ENCODE measurements around the gene POLR3A. TPM values are rescaled to one million over a fixed set of nuclear protein-coding genes. Genes with fewer than 3 reads are reported as not detected.

POLR3A gene
- total RNA-seq, 1 donor from 2014 or later = 31.4 TPM

GRCh38 chr10:78044179-78044578 is 14.9 kb upstream of the POLR3A start:
- H3K9me3 Mint-ChIP-seq (ENCODE audit: unreplicated experiment) = no peaks in the 10 kb centered on the region
- no peak overlapping the region for H3K4me3 Mint-ChIP-seq (ENCODE audit: unreplicated experiment)
- Histone ChIP-seq H3K9me3 (ENCODE audit: insufficient read depth, low read depth, low read length) (no peaks in the 10 kb centered on the region), H3K4me3 (ENCODE audit: insufficient read depth, low read depth, low read length) (no peak overlapping the region), H3K36me3 (ENCODE audit: insufficient read depth, low read length) (peaks cover 36% of the 10 kb centered on the region), H3K27me3 (ENCODE audit: insufficient read depth, low read length) (no peaks in the 10 kb centered on the region), H3K9ac (ENCODE audit: low read length) (no peak overlapping the region), H4K20me1 (ENCODE audit: insufficient read depth, low read length) (peaks cover 56% of the 10 kb centered on the region), H3K27ac (ENCODE audit: low read depth, low read length) (no peak overlapping the region), H3K4me2 (ENCODE audit: low read length) (peak overlapping the region; percentile 30), H3K79me2 (ENCODE audit: insufficient read depth, low read length) (peaks cover 22% of the 10 kb centered on the region), H2AFZ (ENCODE audit: low read depth, low read length) (no peak overlapping the region), H3K4me1 (ENCODE audit: insufficient read depth, low read length) (peaks cover 14% of the 10 kb centered on the region)
- H3K36me3 Mint-ChIP-seq (ENCODE audit: low read depth, unreplicated experiment) = peaks cover 23% of the 10 kb centered on the region
- no peak for DNase-seq (ENCODE audit: low read depth)
- H3K27me3 Mint-ChIP-seq (ENCODE audit: low read depth, unreplicated experiment) = peaks cover under 1% of the 10 kb centered on the region
- peaks cover 48% of the 10 kb centered on the region for H3K4me1 Mint-ChIP-seq (ENCODE audit: low read depth, unreplicated experiment)
- H3K27ac Mint-ChIP-seq (ENCODE audit: unreplicated experiment) = no peak overlapping the region
- TF ChIP-seq, protein P1, sequence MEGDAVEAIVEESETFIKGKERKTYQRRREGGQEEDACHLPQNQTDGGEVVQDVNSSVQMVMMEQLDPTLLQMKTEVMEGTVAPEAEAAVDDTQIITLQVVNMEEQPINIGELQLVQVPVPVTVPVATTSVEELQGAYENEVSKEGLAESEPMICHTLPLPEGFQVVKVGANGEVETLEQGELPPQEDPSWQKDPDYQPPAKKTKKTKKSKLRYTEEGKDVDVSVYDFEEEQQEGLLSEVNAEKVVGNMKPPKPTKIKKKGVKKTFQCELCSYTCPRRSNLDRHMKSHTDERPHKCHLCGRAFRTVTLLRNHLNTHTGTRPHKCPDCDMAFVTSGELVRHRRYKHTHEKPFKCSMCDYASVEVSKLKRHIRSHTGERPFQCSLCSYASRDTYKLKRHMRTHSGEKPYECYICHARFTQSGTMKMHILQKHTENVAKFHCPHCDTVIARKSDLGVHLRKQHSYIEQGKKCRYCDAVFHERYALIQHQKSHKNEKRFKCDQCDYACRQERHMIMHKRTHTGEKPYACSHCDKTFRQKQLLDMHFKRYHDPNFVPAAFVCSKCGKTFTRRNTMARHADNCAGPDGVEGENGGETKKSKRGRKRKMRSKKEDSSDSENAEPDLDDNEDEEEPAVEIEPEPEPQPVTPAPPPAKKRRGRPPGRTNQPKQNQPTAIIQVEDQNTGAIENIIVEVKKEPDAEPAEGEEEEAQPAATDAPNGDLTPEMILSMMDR (IDR thresholded peaks at IDR 0.05; ENCODE audit: insufficient read depth, low read depth, low read length) = no peak
- no peak for TF ChIP-seq EZH2 (IDR thresholded peaks at IDR 0.05; ENCODE audit: insufficient read depth, low read length)
- no peak for FAIRE-seq

DNA sequence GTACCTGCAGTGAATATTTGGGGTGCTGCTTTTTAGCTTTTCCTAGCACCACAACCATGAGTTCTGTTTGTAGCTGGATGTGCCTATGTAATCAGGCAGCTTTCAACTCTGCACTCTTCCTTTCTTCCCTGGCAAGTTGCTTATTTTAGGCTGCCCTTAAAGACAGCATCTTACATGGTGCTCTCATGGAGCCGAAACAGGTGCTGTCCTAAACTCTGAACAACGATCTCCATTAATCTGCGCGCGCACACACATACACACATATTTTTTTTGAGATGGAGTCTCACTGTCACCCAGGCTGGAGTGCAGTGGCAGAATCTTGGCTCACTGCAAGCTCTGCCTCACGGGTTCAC is 13.4 kb upstream of the POLR3A start:
- no peak overlapping the region for H3K4me3 ChIP-seq (ENCODE audit: insufficient read depth, low read depth, low read length)
- H3K27me3 ChIP-seq (ENCODE audit: insufficient read depth, low read length) = no peaks in the 10 kb centered on the region
- H3K4me2 ChIP-seq (ENCODE audit: low read length) = no peak overlapping the region
- peak overlapping the region; percentile 30 for H3K4me3 Mint-ChIP-seq (ENCODE audit: unreplicated experiment)
- no peaks in the 10 kb centered on the region for H3K9me3 Mint-ChIP-seq (ENCODE audit: unreplicated experiment)
- peaks cover 53% of the 10 kb centered on the region for H3K4me1 Mint-ChIP-seq (ENCODE audit: low read depth, unreplicated experiment)
- no peak for DNase-seq (ENCODE audit: low read depth)
- peaks cover 50% of the 10 kb centered on the region for H3K36me3 ChIP-seq (ENCODE audit: insufficient read depth, low read length)
- H3K27ac Mint-ChIP-seq (ENCODE audit: unreplicated experiment) = peak overlapping the region; percentile 3
- TF ChIP-seq, protein P1 (IDR thresholded peaks at IDR 0.05; ENCODE audit: insufficient read depth, low read depth, low read length) = no peak
- TF ChIP-seq EZH2 (IDR thresholded peaks at IDR 0.05; ENCODE audit: insufficient read depth, low read length) = no peak
- H3K9ac ChIP-seq (ENCODE audit: low read length) = no peak overlapping the region
- peaks cover 17% of the 10 kb centered on the region for H3K4me1 ChIP-seq (ENCODE audit: insufficient read depth, low read length)
- no peak overlapping the region for H3K27ac ChIP-seq (ENCODE audit: low read depth, low read length)
- H3K79me2 ChIP-seq (ENCODE audit: insufficient read depth, low read length) = peaks cover 36% of the 10 kb centered on the region
- H4K20me1 ChIP-seq (ENCODE audit: insufficient read depth, low read length) = peaks cover 70% of the 10 kb centered on the region
- H2AFZ ChIP-seq (ENCODE audit: low read depth, low read length) = no peak overlapping the region
- no peaks in the 10 kb centered on the region for H3K9me3 ChIP-seq (ENCODE audit: insufficient read depth, low read depth, low read length)
- no peak for FAIRE-seq
- no peaks in the 10 kb centered on the region for H3K27me3 Mint-ChIP-seq (ENCODE audit: low read depth, unreplicated experiment)
- H3K36me3 Mint-ChIP-seq (ENCODE audit: low read depth, unreplicated experiment) = peaks cover 22% of the 10 kb centered on the region

DNA sequence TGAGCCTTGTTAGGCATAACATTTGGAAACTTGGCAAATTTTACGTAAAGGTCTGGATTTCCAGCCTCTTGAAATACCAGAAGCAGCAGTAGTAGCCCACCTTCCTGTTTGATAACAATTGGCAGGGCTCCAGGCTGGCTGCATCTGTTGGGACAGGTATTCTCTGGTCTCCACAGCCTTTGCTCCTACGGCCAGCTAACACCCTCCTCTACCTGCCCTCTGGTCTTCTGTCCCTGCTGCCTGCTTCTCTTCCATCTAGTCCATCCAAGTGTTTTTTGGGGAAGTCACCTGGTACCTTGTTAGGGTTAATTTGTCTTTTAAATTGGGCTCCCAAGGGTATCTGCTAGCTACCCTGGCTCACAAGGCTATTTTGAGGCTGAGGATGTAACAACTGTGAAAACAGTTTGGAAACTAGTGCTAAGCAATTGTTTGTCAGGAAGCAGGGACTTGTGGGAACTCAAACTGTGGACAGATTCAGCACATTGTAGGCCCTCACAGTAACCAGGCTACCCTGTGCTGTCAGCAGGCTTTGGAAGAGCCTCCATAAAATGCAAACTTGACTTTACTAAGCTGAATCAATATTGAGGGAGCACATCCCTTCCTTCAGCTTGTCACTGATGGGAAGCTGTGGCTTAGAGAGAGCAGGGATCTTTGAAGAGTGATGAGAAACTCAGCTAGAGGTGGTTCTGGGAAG is 12.9 kb upstream of the POLR3A start:
- Histone ChIP-seq H3K4me2 (ENCODE audit: low read length) (no peak overlapping the region), H3K79me2 (ENCODE audit: insufficient read depth, low read length) (peaks cover 42% of the 10 kb centered on the region), H3K36me3 (ENCODE audit: insufficient read depth, low read length) (peaks cover 56% of the 10 kb centered on the region), H4K20me1 (ENCODE audit: insufficient read depth, low read length) (peaks cover 75% of the 10 kb centered on the region), H3K4me1 (ENCODE audit: insufficient read depth, low read length) (peaks cover 17% of the 10 kb centered on the region), H3K9me3 (ENCODE audit: insufficient read depth, low read depth, low read length) (no peaks in the 10 kb centered on the region), H3K4me3 (ENCODE audit: insufficient read depth, low read depth, low read length) (no peak overlapping the region), H2AFZ (ENCODE audit: low read depth, low read length) (no peak overlapping the region), H3K27ac (ENCODE audit: low read depth, low read length) (no peak overlapping the region), H3K27me3 (ENCODE audit: insufficient read depth, low read length) (no peaks in the 10 kb centered on the region), H3K9ac (ENCODE audit: low read length) (no peak overlapping the region)
- TF ChIP-seq, protein P1 (IDR thresholded peaks at IDR 0.05; ENCODE audit: insufficient read depth, low read depth, low read length) = no peak
- no peak for TF ChIP-seq EZH2 (IDR thresholded peaks at IDR 0.05; ENCODE audit: insufficient read depth, low read length)
- Mint-ChIP-seq H3K36me3 (ENCODE audit: low read depth, unreplicated experiment) (peaks cover 25% of the 10 kb centered on the region), H3K9me3 (ENCODE audit: unreplicated experiment) (no peaks in the 10 kb centered on the region), H3K27me3 (ENCODE audit: low read depth, unreplicated experiment) (no peaks in the 10 kb centered on the region), H3K4me3 (ENCODE audit: unreplicated experiment) (no peak overlapping the region), H3K27ac (ENCODE audit: unreplicated experiment) (no peak overlapping the region), H3K4me1 (ENCODE audit: low read depth, unreplicated experiment) (peaks cover 54% of the 10 kb centered on the region)
- DNase-seq (ENCODE audit: low read depth) = no peak
- FAIRE-seq = no peak
